Measurements from ENCODE around the gene OR1A2. TPM values are rescaled to one million over a fixed set of nuclear protein-coding genes. Genes with fewer than 3 reads are reported as not detected.
"Not testable (repeated sequence)": the region's sequence is repeated elsewhere in the genome, so short reads cannot be mapped to it uniquely, and the experiment has no call there.

OR1A2 gene
- total RNA-seq, 6 donors from 2014 or later = not detected

- DNase-seq (no peak), ATAC-seq (ENCODE audit: low FRiP score in 2 of 2) (no peak)
- no peaks in the 10 kb centered on the region for H3K4me1 ChIP-seq
- H3K36me3 ChIP-seq = no peaks in the 10 kb centered on the region
- TF ChIP-seq, protein P1, sequence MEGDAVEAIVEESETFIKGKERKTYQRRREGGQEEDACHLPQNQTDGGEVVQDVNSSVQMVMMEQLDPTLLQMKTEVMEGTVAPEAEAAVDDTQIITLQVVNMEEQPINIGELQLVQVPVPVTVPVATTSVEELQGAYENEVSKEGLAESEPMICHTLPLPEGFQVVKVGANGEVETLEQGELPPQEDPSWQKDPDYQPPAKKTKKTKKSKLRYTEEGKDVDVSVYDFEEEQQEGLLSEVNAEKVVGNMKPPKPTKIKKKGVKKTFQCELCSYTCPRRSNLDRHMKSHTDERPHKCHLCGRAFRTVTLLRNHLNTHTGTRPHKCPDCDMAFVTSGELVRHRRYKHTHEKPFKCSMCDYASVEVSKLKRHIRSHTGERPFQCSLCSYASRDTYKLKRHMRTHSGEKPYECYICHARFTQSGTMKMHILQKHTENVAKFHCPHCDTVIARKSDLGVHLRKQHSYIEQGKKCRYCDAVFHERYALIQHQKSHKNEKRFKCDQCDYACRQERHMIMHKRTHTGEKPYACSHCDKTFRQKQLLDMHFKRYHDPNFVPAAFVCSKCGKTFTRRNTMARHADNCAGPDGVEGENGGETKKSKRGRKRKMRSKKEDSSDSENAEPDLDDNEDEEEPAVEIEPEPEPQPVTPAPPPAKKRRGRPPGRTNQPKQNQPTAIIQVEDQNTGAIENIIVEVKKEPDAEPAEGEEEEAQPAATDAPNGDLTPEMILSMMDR (IDR thresholded peaks at IDR 0.05) = no peak
- no peak for TF ChIP-seq POLR2A (IDR thresholded peaks at IDR 0.05)
- TF ChIP-seq EP300 (IDR thresholded peaks at IDR 0.05) = no peak
- no peak for TF ChIP-seq POLR2AphosphoS5 (IDR thresholded peaks at IDR 0.05)
- H3K27me3 ChIP-seq = no peaks in the 10 kb centered on the region
- H3K9me3 ChIP-seq = no peaks in the 10 kb centered on the region
- WGBS, 2 donors = 67 to 86% methylated on average over 2 of the region's 2 CpGs
- no peak overlapping the region for H3K4me3 ChIP-seq
- no peak overlapping the region for H3K27ac ChIP-seq
Observed at GRCh38 chr17:3222505-3222904, 25.2 kb downstream of the OR1A2 start.

DNA sequence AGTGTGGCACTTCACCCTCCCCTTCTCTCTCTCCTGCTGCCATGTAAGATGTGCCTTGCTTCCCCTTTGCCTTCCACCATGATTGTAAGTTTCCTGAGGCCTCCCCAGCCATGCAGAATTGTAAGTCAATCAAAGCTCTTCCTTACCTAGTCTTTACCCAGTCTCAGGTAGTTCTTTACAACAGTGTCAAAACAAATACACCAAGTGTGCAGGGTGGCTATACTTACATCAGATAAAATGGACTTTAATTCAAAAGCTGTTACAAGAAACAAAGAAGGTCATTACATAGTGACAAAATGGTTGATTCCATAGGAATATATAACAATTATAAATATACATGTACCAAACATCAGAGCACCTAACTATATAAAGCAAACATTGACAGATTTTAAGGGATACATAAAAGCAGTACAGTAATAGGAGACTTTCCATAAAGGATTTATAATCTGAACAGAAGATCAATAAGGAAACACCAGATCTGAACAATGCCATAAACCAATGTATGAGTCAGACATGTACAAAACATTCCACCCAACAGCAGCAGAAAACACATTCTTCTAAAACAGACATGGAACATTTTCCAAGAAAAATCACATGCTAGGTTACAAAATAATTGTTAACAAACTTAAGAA, 27.5 kb downstream of the OR1A2 start:
- not testable (repeated sequence) for H3K36me3 ChIP-seq; H3K27ac ChIP-seq; H3K9me3 ChIP-seq; H3K4me1 ChIP-seq; ATAC-seq (ENCODE audit: low FRiP score in 2 of 2); DNase-seq; H3K4me3 ChIP-seq; H3K27me3 ChIP-seq

DNA sequence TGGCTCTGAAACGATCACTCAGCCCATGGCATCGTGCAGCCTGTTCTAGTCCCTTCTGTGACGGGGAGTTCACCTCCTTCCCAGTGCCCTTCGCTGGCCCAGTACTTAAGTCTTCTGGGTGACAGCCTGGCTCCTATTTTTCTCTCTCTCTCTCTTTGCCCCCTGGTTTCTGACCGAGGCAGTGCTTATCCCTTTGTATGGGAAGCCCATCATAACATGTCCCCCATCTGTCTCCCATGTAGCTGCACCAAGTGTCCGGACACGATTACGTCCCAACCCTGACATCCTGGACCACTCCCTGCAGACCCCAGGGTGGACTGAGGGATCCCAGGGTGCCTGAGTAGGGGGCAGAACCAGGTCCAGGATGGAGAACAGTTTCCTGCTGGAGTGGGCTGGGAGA, 35.0 kb downstream of the OR1A2 start:
- H3K36me3 ChIP-seq; ATAC-seq (ENCODE audit: low FRiP score in 2 of 2); H3K9me3 ChIP-seq; H3K27ac ChIP-seq; H3K4me3 ChIP-seq; H3K27me3 ChIP-seq; H3K4me1 ChIP-seq; DNase-seq: not testable (repeated sequence)
- WGBS, 2 donors = 83 to 87% methylated on average over 7 to 8 of the region's 8 CpGs

- not testable (repeated sequence) for H3K27ac ChIP-seq, H3K27me3 ChIP-seq, H3K9me3 ChIP-seq, H3K36me3 ChIP-seq, H3K4me3 ChIP-seq, H3K4me1 ChIP-seq
- DNase-seq (peak in 1 of 2 donors; percentile 28), ATAC-seq (ENCODE audit: low FRiP score in 2 of 2) (peak; percentile 53 to 81)
- WGBS, 2 donors = 15% methylated on average over 2 of the region's 2 CpGs; no CpG with 5 or more reads in 1 of the 2 donors
Observed at GRCh38 chr17:3238685-3239084, 41.4 kb downstream of the OR1A2 start.

- not testable (repeated sequence) for H3K4me3 ChIP-seq; H3K27me3 ChIP-seq; H3K9me3 ChIP-seq; H3K4me1 ChIP-seq; ATAC-seq (ENCODE audit: low FRiP score in 2 of 2); DNase-seq; H3K36me3 ChIP-seq; H3K27ac ChIP-seq
- 78 to 88% methylated on average over 1 of the region's 1 CpG for WGBS, 2 donors
Observed at GRCh38 chr17:3241044-3241443, 43.7 kb downstream of the OR1A2 start.

DNA sequence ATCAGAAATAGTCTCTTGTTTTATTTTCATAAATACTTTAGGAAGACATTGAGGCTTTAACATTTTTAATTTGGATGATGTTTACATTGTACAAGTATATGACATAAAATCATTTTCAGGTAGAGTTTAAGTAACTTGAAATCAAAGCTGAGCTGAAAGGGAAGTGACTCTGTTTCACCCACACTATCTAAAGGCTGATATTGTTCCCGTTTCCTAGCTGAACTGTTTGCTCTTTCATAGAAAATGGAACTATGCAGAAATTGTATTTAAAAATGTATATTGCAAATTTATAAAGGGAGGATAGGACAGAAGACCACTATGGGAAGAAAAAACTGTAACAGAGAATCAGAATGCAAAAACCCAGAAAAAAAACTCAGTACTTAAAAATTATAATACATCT, 47.5 kb downstream of the OR1A2 start:
- not testable (repeated sequence) for H3K27me3 ChIP-seq; DNase-seq; H3K36me3 ChIP-seq; H3K27ac ChIP-seq; H3K4me1 ChIP-seq; ATAC-seq (ENCODE audit: low FRiP score in 2 of 2); H3K9me3 ChIP-seq; H3K4me3 ChIP-seq
- 9 to 26% methylated on average over 1 of the region's 1 CpG for WGBS, 2 donors

Other genes starting within 250 kb of the OR1A2 start
- gene OR1D5, start 133.9 kb upstream of the OR1A2 start, total RNA-seq = not detected
- not detected for gene OR1D2, start 93.1 kb upstream of the OR1A2 start, total RNA-seq
- not detected for gene OR1G1, start 70.0 kb upstream of the OR1A2 start, total RNA-seq
- not detected for gene OR1A1, start 10.1 kb downstream of the OR1A2 start, total RNA-seq
- not detected for gene OR3A1, start 100.8 kb downstream of the OR1A2 start, total RNA-seq
- under 1 TPM in 2 of 6 donors, not detected in 4; 0.24 to 0.46 TPM for gene OR3A2, start 188.8 kb downstream of the OR1A2 start, total RNA-seq
- not detected for gene OR1E1, start 200.9 kb downstream of the OR1A2 start, total RNA-seq
- not detected for gene OR3A3, start 213.9 kb downstream of the OR1A2 start, total RNA-seq
- gene OR1E2, start 236.3 kb downstream of the OR1A2 start, total RNA-seq = not detected